NCI-H345 treated with DMSO at 0.1 percent for 48 hours (cell line): ENCODE measurements around the gene TMEM139.
"Not testable (repeated sequence)": the region's sequence is repeated elsewhere in the genome, so short reads cannot be mapped to it uniquely, and the experiment has no call there.

Source experiments
- DNase-seq: peaks from one replicate; lab custom pipeline; 2025; ENCODE audit not compliant: unreplicated experiment; lab: John Stamatoyannopoulos, UW

Gene TMEM139

DNA sequence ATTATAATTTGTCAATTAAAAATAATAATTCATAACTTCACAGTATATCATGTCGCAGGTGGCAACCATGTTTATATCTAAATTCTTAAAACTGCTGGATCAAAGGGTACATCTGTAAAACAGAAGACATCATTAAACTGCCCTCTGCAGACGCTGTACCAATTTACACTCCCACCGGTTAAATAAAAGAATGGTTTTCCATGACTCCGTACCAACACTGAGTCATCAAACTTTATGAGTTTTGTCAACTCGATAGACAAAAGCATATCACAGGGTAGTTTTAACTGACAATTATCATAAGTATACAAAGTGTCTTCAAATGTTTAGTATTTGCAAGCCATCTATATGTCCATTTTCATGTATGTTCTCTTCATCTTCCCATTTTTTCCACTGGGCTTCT is 27.3 kb upstream of the TMEM139 start:
- no peak for DNase-seq

DNA sequence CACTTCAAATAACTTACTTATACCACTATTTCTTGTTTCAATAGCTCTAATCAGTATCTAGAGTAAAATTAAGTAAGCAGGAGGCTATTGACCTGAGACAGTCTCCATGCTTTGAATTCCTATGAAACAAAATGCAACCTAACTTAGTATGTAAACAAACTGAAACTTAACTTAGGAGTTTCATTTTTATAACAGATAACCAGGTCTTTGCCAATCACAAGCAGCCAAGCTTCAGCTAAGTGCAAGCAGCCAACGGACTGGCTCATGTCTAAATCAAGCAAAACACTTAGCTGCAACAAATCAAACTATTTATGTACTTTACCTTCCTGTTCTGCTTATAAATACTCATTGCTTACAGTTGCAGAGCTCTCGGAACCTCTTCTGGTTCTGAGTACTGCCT is 25.9 kb upstream of the TMEM139 start:
- no peak for DNase-seq

DNA sequence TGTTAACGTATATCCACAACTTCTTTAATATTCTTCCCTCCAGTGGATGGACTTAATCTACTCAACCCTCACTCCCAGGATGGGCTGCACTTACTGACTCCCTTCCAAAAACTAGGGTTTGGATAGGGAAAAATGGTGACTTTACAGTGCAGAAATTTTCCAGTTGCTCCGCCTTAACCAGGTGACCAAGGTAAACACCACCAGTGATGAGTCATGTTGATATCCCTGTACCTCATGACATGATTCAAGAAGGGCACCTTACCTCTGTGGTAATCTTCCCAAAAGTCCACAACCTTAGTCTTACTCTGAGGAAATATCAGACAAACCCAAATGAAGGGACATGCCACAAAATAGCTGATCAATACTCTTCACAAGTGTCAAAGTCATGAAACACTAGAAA is 25.0 kb upstream of the TMEM139 start:
- DNase-seq: no peak

DNA sequence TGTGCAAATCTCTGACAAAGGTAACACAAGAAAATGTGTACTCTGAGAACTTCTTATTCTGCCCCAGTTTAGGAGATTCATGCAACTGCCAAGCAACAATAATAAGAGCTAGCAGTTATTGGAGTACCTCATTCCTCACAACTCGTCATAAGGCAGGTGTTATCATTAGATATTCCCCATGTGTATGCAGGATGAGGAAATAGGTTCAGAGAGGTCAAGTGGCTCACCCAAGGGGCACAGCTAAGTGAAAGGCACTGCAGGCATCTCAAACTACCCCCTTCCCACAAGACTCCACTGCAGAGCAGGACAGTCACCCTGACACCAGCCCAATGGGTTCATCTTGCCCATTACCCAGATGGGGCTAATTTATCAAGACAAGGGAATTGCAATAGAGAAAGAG is 22.9 kb upstream of the TMEM139 start:
- DNase-seq: no peak

DNA sequence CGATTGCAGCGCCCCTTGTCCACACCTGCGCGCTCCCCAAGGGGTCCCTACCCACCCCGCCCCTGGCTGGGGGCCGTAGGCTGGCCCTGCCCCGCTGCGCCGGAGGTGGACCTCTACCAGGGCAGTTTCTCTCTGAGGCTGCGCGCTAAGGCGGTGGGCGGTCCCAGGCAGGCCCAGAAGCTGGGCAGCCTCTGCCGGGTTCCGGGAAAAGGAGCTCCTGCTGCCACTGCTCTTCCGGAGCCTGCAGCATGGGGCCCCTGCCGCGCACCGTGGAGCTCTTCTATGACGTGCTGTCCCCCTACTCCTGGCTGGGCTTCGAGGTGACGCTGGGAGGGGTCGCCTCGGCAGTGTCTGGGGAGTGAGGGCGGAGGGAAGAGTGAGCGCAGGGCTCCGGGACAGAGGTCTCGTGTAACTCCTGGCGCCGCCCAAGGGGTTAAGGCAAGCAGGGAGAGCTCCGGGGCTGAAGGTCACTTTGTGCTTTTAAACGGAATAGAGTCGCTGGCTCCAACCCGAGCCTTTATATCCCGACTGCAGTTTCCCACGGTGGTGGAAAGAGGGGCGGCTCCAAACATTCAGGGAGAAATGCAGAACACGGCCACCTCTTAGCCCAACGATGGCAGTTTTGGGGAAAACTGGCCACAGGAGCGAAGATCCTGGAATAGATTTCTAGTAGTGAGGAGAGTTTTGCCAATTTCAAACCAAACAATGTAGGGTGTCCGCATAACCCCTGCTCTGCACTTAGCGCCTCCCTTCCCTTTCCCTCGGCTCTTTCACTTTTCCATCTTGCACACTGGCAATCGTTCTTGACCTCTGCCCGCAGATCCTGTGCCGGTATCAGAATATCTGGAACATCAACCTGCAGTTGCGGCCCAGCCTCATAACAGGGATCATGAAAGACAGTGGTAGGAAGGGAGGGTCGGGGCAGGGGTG is 21.2 kb upstream of the TMEM139 start, which contains the start of gene GSTK1:
TSS of gene GSTK1 (plus strand) at position 176 of the 930 bp plus-strand sequence. CDS start at position 249, 73 bp downstream.
- peak; percentile 13 for DNase-seq

DNA sequence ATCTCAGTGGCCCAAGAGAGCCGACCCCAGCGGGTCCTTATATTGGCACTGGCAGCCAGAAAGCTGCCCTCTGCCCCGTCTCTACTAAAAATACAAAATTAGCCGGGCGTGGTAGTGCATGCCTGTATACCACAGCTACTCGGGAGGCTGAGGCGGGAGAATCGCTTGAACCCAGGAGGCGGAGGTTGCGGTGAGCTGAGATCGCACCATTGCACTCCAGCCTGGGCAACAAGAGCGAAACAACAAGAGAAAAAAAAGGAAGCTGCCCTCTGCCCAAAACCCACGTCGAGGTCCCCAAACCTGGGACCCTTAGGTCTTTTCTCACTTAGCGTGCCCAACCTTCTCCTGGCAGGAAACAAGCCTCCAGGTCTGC is 20.6 kb upstream of the TMEM139 start:
- not testable (repeated sequence) for DNase-seq

DNA sequence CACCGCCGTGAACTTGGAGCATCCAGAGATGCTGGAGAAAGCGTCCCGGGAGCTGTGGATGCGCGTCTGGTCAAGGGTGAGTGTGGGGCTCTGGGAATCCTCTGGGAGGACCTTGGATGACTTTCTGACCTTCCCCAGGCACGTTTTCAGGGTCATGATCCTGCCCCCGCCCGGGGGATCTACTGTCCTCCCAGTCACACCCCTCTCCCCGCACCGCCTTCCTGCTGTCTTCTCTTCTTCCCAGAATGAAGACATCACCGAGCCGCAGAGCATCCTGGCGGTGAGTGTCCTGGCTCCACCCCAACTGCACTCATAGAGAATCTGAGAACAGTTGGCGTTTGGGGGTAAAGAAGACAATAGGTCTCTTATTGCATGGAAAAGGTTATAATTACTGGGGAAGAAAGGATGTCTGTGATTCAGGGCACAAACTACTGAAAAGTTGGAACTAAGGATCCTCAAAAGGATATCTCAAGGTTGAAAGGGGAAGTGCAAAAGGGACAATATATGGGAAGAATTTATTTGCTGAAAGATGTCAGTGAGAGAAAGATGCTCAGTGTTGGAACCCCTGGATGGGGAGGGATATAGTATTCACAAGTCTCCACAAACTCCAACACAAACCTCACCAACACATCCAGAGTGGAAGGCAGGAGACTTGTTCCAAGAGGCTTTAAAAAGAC is 19.6 kb upstream of the TMEM139 start:
- DNase-seq: no peak

DNA sequence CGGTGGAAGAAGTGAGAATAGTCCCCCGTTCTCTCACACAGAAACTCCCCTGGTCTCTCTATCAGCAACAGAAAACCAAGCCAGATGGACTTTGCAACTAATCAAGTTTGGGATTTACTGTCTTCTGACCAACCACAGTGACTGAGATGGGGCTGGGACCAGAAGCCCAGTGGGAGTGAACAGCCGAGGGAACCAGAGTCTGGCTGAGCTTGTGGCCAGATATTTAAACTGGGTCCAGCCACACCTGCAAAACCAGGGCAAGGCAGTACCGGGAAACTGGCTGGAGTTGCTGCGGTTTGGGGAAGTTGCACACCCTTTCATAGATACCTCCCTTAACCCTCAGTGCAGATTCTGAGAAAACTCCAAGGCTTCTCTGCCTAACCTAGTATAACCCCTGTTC is 15.5 kb upstream of the TMEM139 start:
- DNase-seq: no peak

DNA sequence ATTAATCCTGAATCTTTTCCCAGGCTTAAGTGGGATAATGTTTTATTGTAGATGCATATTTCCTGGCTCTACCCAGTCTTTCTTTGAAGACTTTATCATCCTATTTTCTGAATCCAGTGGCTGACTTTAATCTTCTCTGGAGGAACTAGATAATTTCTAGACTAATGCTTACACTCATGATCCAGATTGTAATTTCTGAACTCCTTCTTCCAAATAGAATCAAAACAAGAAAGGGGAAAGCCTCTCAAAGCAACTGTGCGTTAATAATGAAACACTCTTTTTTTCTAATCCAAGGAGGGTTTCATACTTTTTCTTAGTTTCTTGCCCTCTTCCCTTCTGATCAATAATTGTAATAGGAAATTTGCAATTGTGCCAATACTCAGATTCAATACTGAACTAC is 13.5 kb upstream of the TMEM139 start:
- DNase-seq: no peak

DNA sequence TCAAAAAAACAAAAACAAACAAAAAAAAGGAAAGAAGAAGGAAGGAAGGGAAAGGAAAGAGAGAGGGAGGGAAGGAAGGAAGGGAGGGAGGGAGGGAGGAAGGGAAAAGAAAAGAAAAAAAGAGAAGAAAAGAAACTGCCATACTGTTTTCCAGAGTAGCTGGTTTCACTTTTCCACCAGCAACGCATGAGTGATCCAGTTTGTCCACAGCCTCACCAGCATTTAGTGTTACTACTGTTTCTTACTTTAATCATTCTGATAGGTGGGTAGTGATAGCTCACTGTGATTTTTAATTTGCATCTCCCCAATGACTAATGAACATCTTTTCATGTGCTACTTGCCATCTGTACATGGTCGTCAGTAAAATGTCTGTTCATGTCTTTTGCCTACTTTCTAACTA is 11.9 kb upstream of the TMEM139 start:
- no peak for DNase-seq

DNA sequence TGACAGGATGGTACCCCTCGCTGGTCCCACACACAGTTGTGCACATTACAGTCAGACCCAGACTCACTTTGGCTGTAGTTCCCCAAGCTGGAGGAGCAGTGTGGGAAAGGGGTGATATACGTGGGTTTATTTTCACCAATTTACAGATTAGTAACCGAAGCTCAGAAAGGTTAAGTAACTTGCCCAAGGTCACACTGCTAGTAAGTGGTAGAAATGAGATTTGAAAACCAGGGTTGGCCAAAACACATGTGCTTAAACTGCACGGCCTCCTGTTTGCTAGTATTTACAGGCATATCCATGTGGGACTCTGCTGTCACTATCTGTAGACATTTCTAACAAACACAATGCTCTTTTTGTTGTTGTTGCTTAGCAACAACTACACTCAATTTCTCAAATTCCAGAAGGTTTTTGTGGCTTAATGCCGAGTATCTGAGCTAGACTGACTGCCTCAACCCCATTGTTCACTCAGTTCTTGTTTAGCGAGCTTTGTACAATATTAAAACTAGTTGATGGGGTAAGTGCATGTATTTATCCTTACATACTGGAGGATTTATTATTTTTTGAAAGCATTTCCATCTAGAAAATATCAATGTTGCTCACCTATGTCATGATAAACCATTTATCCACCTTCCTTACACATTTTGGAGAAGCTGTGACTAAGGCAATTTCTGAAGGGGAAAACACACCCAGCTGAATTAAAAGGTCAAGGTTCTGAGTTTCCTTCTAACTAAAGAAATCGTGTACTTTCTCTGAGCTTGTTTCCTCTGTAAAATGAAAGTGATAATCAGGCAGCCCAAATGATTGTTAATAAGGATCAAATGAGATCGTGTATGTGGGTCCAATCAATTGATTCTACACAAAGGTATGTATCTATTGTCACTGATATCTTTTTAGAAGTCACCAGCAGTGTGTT is 5.3 kb upstream of the TMEM139 start:
- no peak for DNase-seq

DNA sequence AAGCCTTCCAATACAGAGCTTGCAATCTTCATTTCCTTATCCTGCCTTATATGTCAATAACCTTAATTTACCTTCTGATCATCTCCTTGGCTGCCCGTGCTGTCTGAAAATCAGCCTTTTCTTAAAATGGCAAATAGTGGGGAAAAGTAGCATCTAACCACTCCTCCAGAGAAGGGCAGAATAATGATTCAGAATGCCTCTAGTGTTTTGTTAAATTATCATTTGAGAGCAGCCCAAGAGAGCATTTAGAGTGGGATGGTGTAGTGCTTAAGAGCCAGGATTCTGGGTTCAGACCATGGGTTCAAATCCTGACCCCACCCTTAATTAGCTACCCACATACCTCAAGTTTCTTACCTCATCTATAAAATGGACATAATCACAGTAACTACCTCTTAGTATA is 4.6 kb upstream of the TMEM139 start:
- no peak for DNase-seq

DNA sequence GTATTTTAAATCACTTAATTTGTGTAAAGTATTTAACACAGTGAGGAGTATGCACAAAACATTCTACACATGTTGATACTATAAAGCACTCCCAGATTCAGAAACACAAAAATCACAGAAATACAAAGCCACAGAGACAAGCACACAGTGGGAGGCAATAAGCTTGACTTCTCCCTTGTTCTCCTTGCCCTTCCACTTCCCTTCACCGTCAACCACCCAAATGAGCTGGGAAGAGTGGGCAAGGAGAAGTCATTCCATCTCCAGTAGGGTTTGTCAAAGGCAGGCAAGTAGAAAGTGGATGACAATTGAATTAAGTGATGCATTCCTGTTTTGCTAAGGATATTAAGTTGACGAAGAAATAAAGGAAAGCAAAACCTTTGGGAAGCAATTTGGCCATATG is 4.2 kb upstream of the TMEM139 start:
- no peak for DNase-seq

DNA sequence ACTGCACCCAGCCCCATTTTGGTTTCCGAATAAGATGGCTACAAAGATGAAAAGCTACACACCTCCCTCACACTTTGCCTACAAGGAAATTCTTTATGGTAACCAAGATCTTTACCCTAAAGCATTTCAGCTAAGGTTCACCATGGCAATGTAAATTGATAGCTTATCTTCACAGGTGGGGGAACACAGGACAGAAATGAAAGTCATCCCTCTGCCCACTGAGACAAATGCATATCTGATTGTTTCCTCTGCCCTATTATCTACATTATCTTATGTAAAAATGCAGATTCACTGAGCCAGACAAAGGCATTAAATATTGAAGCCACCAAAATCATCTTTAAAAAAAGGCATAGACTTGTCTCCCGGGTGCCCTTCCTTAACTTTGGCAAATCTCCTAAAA is 3.2 kb upstream of the TMEM139 start:
- no peak for DNase-seq

DNA sequence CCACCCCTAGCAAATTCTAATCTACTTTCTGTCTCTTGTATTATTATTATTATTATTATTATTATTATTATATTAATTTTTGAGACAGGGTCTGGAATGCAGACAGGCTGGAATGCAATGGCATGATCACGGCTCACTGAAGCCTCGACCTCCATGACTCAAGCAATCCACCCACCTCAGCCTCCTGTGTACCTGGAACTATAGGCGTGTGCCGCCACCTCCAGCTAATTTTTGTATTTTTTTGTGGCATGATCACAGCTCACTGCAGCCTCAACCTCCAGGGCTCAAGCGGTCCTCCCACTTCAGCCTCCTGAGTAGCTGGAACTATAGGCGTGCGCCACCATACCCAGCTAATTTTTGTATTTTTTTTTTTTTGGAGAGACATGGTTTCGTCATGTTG is 2.6 kb upstream of the TMEM139 start:
- DNase-seq: no peak

DNA sequence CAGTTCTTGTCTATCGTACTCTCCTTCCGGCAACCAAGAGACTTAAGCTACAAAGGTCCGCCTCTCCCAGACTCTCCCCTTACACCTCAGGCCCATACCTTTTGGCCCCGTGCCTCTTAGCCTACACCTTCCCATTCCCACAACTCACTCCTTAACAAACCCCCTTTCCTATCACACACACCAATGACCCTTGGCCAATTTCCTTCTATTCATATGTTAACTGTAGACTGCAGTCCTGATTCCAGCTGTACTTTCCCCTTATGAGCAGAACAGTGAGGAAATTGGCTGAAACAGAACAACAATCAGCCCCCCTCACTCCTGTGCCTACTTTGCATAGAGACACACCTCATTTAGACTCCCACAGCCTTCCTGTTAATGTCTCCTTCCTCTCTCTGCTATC is 1.4 kb upstream of the TMEM139 start:
- no peak for DNase-seq

DNA sequence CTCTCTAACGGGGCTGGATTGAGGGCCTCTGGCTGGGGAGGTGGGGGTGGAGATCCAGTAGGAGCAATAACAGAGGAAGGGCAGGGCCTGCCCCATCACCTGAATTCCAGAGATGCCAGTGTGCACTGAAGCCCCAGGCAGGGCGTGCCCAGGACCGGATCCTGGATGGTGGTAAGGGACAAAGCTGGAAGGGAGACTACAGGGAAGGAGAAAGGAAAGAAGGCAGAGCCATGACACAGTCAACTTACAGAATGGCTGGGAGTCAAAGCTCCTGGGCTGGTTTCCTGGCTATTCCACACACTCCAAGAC is 666 bp downstream of the TMEM139 start:
- no peak for DNase-seq

DNA sequence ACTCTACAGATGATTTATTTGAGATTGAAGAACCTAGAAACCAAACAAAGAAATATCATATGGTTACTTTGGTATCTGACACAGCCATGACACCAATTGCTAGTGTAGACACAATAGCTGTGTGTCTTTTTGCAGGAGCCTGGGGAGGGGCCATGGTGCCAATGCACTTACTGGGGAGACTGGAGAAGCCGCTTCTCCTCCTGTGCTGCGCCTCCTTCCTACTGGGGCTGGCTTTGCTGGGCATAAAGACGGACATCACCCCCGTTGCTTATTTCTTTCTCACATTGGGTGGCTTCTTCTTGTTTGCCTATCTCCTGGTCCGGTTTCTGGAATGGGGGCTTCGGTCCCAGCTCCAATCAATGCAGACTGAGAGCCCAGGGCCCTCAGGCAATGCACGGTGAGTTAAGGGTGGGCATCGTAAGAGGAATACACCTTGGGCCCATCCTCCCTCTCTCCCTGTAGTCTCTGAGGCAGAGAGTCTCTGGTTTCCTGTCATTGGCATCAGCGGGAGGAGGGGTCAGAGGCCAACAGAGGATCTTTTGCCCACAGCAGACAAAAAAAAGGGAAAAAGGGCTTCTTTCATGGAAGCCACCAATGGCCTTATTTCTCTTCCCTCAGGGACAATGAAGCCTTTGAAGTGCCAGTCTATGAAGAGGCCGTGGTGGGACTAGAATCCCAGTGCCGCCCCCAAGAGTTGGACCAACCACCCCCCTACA is 1.2 kb downstream of the TMEM139 start:
- DNase-seq: no peak

DNA sequence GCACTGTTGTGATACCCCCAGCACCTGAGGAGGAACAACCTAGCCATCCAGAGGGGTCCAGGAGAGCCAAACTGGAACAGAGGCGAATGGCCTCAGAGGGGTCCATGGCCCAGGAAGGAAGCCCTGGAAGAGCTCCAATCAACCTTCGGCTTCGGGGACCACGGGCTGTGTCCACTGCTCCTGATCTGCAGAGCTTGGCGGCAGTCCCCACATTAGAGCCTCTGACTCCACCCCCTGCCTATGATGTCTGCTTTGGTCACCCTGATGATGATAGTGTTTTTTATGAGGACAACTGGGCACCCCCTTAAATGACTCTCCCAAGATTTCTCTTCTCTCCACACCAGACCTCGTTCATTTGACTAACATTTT is 1.7 kb downstream of the TMEM139 start:
- DNase-seq: no peak

DNA sequence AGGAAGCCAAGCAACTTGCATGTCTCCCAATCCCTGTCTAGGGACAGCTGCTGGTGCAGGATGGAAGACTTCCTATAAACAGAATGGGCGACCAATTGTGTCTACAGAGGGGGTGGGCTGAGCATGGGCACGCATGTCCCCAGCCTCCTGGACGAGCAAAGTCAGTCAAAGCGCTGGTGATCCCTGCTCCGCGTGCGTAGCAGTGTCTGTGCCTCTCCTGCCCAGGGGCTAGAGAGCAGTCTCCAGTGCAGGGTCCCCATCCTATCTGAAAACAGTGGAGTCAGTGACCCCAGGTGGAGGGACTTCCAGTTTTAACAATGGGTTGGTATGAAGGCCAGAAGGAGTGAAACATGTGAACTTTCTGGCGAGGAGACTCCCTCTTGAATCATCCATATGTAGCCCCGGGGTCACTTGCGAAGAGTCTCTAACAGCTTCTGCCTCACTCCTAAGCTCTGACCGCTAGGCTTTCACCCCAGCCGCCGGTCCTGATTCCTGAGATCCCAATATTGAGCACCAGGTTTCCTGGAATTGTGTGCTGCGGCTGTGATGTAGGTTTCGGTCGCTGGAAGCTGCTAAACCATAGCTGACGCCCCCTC is 2.7 kb downstream of the TMEM139 start:
- no peak for DNase-seq
